NCI-H128 (cell line): ENCODE data around the gene SLAMF6.

Experiments used
- DNase-seq: peaks from one replicate; lab custom pipeline; 2025; ENCODE audit not compliant: unreplicated experiment; lab: John Stamatoyannopoulos, UW

Gene SLAMF6

DNA sequence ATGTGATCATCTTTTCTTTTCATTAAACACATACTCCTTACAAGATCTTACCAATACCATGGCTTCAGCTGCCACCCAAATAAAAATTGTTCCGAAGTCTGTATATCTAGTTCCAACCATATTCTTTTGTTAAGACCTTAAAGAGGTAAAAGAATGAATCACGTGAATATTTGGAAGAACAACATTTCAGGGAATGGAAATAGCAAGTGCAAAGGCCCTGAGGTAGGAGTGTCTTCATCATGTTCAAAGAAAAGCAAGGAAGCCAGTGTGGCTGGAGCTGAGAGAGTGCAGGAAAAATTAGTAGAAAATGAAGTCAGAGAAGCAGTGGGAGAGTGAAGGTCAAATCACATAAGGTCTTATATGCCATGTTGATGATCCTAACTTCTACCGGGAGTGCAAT is 50.9 kb downstream of the SLAMF6 start:
- no peak for DNase-seq

GRCh38 chr1:160471253-160471652 is 51.8 kb downstream of the SLAMF6 start:
- no peak for DNase-seq

- DNase-seq = no peak
Measured at GRCh38 chr1:160467576-160467975, 55.5 kb downstream of the SLAMF6 start.

DNA sequence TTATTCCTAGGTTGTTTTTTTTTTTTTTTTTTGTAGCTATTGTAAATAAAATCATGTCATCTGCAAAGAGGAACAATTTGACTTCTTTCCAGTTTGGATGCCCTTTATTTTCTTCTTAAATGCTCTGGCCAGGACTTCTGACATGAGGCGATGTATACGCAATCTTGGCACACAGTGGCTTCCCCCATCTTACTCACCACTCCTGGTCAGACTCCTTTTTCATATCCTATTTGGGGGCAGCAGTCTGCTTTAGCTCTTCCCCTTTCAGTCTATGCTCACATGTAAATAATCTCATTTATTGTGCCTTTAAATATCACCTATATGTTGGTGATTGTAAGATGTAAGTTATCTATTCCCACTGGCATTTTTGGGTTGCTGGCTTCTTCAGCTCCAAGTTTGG is 56.1 kb downstream of the SLAMF6 start:
- no peak for DNase-seq

DNA sequence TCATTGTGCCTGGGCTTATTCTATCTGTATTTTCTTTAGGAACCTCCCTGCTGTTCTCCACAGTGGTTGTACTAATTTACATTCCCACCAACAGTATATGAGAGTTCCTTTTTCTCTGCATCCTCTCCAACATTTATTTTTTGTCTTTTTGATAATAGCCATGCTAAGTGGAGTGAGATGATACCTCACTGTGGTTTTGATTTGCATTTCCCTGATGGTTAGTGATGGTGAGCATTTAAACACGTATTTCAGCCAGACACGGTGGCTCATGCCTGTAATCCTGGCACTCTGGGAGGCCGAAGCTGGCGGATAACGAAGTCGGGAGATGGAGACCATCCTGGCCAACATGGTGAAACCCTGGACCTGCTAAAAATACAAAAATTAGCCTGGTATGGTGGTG is 57.9 kb downstream of the SLAMF6 start:
- DNase-seq = no peak

GRCh38 chr1:160460683-160461287 is 62.3 kb downstream of the SLAMF6 start:
- DNase-seq = no peak

DNA sequence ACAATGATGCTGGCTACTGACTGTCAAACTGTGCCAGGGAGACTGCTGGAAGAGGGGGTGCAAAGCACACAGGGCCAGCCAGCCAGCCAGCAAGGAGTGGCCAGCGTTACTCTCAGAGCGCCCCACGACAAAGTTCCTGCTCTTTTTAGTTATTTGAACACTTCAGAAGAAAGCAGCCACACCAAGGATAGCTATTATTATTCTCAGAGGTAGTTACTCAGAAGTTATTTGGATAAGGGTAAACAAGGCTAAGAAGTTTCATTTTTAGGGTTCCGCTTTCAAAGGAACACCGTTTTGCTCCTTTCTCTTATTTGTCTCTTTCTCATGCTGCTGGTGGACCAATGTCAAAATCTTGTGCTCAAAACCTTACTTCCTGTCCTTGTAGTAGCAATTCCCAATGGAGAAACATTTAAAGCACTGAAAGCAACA is 62.8 kb downstream of the SLAMF6 start:
- no peak for DNase-seq

- no peak for DNase-seq
Measured at GRCh38 chr1:160459687-160460086, 63.4 kb downstream of the SLAMF6 start.

DNA sequence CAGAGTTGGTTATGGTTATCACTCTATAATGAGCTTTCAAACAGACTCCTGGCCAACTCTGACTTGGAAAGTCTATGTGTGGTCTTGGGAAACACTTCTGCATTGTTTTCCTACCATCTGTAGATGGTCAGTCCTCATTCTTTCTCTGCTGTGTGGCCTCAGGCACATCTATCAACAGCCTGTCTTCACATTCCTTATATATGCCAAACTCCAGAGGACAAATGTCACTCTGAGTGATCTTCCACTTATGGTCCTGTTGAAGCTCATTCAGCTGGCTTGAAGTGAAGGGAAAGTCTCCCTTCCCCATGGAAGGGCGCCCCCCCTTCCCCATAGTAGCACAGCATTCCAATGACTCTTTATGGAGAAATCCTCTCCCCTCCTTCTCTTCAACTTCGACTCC is 64.0 kb downstream of the SLAMF6 start:
- DNase-seq = no peak

- DNase-seq = no peak
Measured at GRCh38 chr1:160455153-160455517, 67.9 kb downstream of the SLAMF6 start.

DNA sequence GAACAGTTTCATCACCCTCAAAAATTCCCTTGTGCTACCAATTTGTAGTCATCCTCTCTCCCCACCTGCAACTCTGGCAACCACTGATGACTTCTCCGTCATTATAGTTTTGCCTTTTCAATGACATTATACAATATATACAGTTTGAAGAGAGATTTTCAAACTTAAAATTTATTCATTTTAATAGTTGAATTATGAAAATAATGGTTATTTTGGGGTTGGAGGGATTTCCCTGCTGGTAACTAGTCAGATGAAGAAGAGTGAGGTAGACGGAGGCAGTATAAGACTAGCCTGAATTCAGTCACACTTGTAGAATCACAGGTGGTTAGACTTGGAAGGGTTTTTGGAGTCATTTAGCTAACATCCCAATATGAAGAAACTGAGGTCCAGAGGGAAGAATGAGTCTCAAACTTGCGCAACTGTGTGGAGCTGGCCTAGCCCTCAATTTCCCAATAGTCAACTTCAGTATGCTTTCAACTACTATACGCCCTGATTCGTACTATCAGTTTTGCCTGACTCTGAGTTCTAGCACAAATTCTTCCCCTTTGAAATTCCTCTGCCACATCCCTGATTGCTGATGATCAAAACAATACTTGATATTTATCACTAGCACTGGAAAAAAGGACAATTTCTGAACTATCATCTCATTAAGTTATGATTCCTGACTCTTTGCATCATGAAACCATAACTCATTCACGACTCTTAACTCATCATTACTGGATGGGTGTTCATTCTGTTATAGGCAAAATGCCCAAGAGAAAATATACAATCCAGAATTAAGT is 68.5 kb downstream of the SLAMF6 start:
- DNase-seq = no peak

- no peak for DNase-seq
Measured at GRCh38 chr1:160453443-160453842, 69.6 kb downstream of the SLAMF6 start.

DNA sequence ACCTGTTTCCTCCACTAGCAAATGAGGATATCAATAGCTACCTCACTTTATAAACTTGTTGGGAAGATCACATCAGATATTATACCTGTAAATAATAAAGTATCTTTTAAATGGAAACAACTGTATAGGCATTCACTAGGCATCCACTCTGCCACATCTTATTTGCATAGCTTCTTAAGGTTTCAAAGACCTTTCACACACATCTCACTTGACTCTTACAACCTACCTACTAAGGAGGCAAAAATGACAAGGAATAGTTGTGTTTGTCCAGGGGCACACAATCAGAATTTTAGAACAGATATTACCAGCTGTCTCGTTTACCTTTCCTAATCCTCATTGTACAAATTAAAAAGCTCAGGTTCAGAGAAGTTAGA is 71.2 kb downstream of the SLAMF6 start:
- DNase-seq = no peak

DNA sequence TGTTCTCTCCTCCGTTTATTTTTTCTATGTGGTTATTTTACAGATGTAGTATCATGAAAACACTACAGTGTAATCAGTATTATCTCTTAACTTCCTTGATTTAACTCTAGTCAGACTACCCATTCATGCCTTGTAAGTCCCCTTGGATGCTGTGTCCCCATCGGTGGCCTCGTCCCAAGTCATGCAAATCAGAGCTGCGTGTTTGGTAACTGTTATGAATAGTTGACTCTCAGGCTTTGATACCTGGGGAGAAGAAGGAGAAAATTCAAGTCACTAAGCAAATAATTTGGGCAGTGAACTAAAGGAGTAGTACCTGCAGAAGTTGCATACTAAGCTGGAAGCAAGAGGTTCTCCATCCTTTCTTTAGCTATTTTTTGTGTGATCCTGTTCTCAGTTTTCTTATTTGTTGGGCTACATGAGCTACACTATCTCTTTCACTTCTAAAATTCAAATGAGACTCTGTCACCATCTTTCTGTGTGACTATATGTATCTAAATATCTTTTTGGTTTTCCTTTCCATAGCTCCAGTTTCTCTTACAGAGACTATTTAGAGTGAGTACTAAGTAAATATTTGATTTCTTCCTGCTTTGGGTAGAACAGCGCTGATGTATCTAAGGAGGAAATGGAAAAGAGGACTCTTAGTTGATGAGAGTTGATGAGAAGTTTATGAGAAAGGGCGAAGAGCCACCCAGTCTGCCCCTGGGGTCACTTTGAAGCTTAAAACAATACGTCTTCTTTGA is 71.8 kb downstream of the SLAMF6 start:
- no peak for DNase-seq

GRCh38 chr1:160449494-160449893 is 73.6 kb downstream of the SLAMF6 start:
- DNase-seq = no peak

GRCh38 chr1:160446945-160447600 is 76.0 kb downstream of the SLAMF6 start:
- no peak for DNase-seq

DNA sequence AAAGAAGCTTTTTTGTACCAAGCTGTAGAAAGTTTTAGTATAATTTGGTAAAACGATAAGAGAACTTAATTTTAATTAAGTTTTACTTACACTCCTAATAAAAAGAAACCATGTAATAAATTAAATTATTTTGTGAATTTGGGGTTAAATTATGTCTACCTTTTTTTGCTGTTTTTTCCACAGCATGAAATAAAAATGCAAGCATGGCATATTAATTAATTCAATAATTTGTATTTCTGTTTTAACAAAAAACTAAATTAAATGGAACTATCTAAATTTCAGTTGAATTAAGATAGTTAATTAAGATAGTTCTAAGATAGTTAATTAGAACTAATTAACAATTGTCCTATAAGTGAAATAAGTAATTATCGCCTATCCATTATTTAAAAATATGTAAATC is 83.3 kb downstream of the SLAMF6 start:
- DNase-seq = no peak

- no peak for DNase-seq
Measured at GRCh38 chr1:160438935-160439334, 84.1 kb downstream of the SLAMF6 start.

DNA sequence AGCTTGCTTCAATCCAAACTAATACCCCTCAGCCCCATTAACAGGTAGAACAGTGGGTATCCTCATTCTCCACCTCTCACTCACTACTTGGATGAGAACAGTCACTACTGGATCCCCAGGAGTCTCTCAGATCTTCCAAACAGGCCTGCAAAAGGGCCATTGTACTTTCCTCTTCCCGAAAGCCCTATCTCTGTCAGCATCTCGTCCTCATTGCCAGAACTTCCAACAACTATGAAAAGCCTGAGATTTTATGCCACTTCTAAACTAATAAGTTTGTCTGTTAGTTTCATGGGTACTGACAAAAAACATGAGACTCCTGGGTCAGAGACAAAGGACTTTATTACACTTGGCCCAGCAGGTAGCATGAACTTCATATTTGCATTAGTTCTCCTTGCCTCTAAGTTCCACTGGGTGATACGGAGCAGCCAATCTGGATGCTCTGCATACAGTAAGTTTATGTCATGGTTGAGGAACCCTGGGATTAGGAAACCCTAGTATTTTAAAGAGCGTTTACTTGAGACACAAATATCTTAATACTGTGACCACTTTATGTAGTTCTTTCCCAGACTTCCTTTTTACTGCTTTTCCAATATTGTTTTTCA is 84.6 kb downstream of the SLAMF6 start:
- DNase-seq = no peak

GRCh38 chr1:160437432-160438316 is 85.4 kb downstream of the SLAMF6 start:
- no peak for DNase-seq
